ENCODE data around the gene FEM1B. TPM values are rescaled to one million over a fixed set of nuclear protein-coding genes. Genes with fewer than 3 reads are reported as not detected.

Gene FEM1B
- polyA plus RNA-seq, 3 donors, result 21.5 to 26.4 (median 26.0) TPM

- no peak overlapping the region for H3K4me3 ChIP-seq (replicated peaks in 1 of 3; ENCODE audit: low read depth in 2 of 3, low read length in 3 of 3)
- H3K27me3 Mint-ChIP-seq (ENCODE audit: low read depth in 3 of 3), result peaks cover 6 to 15% (median 10%) of the 10 kb centered on the region in 3 donors
- no peak overlapping the region for H3K4me3 Mint-ChIP-seq
- peaks cover 12% of the 10 kb centered on the region for H3K4me1 Mint-ChIP-seq
- no peaks in the 10 kb centered on the region for H4K20me1 ChIP-seq (ENCODE audit: insufficient read depth, low read length)
- H3K27ac Mint-ChIP-seq, result no peak overlapping the region
- H3K4me1 ChIP-seq (ENCODE audit: control insufficient read depth in 1 of 2, insufficient read depth in 2 of 2, low read length in 2 of 2), result peaks cover under 1 to 6% of the 10 kb centered on the region in 2 donors
- no peak overlapping the region for H3K27ac ChIP-seq (ENCODE audit: low read depth in 1 of 2, low read length in 2 of 2)
- intact Hi-C loops (cut with micrococcal nuclease), result no loop called here
- DNase-seq, result no peak
- H3K36me3 Mint-ChIP-seq, result no peaks in the 10 kb centered on the region
- peaks cover 0 to 2% (median 0%) of the 10 kb centered on the region in 7 donors for H3K9me3 Mint-ChIP-seq
- WGBS (ENCODE audit: insufficient coverage), result 93% methylated on average over 8 of the region's 21 CpGs
- H3K27me3 ChIP-seq (ENCODE audit: control insufficient read depth in 2 of 2, insufficient read depth in 2 of 2, low read length in 2 of 2), result no peaks in the 10 kb centered on the region
- H3K9ac ChIP-seq (ENCODE audit: insufficient read depth, low read length, poor library complexity, severe bottlenecking), result no peak overlapping the region
- H3K36me3 ChIP-seq (replicated peaks in 1 of 2; ENCODE audit: control insufficient read depth in 1 of 2, insufficient read depth in 2 of 2, low read length in 2 of 2), result no peaks in the 10 kb centered on the region
- H3K4me2 ChIP-seq (replicated peaks; ENCODE audit: extremely low read depth, low read length, poor library complexity, severe bottlenecking), result no peak overlapping the region
- TF ChIP-seq CTCF (IDR thresholded peaks at IDR 0.05), result no peak
- H3K9me3 ChIP-seq (replicated peaks in 1 of 2; ENCODE audit: control insufficient read depth in 1 of 2, insufficient read depth in 1 of 2, low read length in 2 of 2), result no peaks in the 10 kb centered on the region
- no peak overlapping the region for H2AFZ ChIP-seq (ENCODE audit: insufficient read depth, low read depth, low read length, poor library complexity, severe bottlenecking)
- no peaks in the 10 kb centered on the region for H3K79me2 ChIP-seq (ENCODE audit: insufficient read depth, low read length)
Observed at GRCh38 chr15:68332266-68332665, 54.7 kb downstream of the FEM1B start.

- Histone ChIP-seq H2AFZ (ENCODE audit: insufficient read depth, low read depth, low read length, poor library complexity, severe bottlenecking) (peak overlapping the region; percentile 53), H3K4me3 (replicated peaks in 1 of 3; ENCODE audit: low read depth in 2 of 3, low read length in 3 of 3) (no peak overlapping the region), H3K79me2 (ENCODE audit: insufficient read depth, low read length) (no peaks in the 10 kb centered on the region), H3K36me3 (replicated peaks in 1 of 2; ENCODE audit: control insufficient read depth in 1 of 2, insufficient read depth in 2 of 2, low read length in 2 of 2) (no peaks in the 10 kb centered on the region), H4K20me1 (ENCODE audit: insufficient read depth, low read length) (no peaks in the 10 kb centered on the region), H3K9me3 (replicated peaks in 1 of 2; ENCODE audit: control insufficient read depth in 1 of 2, insufficient read depth in 1 of 2, low read length in 2 of 2) (no peaks in the 10 kb centered on the region), H3K4me1 (ENCODE audit: control insufficient read depth in 1 of 2, insufficient read depth in 2 of 2, low read length in 2 of 2) (peaks cover 0 to 5% of the 10 kb centered on the region in 2 donors), H3K9ac (ENCODE audit: insufficient read depth, low read length, poor library complexity, severe bottlenecking) (no peak overlapping the region), H3K4me2 (replicated peaks; ENCODE audit: extremely low read depth, low read length, poor library complexity, severe bottlenecking) (no peak overlapping the region), H3K27ac (ENCODE audit: low read depth in 1 of 2, low read length in 2 of 2) (no peak overlapping the region), H3K27me3 (ENCODE audit: control insufficient read depth in 2 of 2, insufficient read depth in 2 of 2, low read length in 2 of 2) (no peaks in the 10 kb centered on the region)
- no peak for TF ChIP-seq CTCF (IDR thresholded peaks at IDR 0.05)
- DNase-seq, result peak in 2 of 3 donors; percentile 12 to 37
- Mint-ChIP-seq H3K4me3 (peak overlapping the region in 1 of 2 donors; percentile 9), H3K27ac (peak overlapping the region in 3 of 7 donors; percentile 7 to 55 (median 31)), H3K27me3 (ENCODE audit: low read depth in 3 of 3) (peaks cover 4 to 15% (median 10%) of the 10 kb centered on the region in 3 donors), H3K36me3 (no peaks in the 10 kb centered on the region), H3K4me1 (peaks cover 10% of the 10 kb centered on the region), H3K9me3 (peaks cover 0 to 2% (median 0%) of the 10 kb centered on the region in 7 donors)
- intact Hi-C loops (cut with micrococcal nuclease), result no loop called here
- 33% methylated on average over 7 of the region's 8 CpGs for WGBS (ENCODE audit: insufficient coverage)
Observed at GRCh38 chr15:68333775-68334470, 56.4 kb downstream of the FEM1B start.
